ENCODE data around the gene PPP2R2C. TPM values are rescaled to one million over a fixed set of nuclear protein-coding genes. Genes with fewer than 3 reads are reported as not detected.

PPP2R2C gene
- polyA plus RNA-seq, 4 donors = 0.16 to 2.3 (median 0.81) TPM; not detected in 1

DNA sequence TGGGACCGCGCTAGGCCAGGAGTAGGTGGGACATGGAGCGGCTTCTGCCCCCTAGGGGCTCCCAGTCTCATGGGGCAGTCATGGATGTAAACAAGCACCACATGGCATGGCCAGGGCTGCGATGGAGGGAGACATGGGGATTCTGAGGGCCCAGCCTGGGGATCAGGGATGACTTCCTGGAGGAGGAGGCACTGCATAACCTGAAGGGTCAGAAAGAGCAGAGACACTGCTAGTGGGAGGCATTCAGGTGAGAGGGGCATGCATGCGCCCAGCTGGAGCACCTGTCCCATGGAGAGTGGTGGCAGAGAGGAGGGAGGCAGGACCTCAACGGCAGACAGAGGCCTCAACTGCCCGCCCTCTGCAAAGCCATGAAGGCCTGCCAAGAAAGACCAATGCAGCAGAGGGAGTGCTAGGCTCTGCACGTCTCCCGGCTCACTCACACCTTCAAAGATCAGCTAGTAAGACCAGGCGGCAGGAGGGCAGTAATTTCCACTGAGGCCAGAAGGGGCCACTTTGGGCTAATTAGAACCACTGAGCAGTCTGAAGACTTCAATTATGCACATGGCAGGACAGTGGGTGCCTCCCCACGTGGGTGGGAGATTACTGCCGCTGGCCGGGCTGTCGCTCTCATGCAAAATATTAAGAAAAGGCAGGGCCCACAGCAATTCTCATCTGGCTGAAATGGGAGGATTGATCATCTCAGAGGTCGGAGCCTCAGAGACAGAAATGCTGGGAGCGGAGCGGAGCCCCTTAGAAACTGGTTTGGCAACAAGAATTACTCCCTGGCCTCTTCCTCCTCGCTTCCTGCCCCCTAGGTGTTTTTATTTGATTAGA, 69.6 kb downstream of the PPP2R2C start:
- DNase-seq (no peak), FAIRE-seq (no peak)
- WGBS, 3 donors = 31 to 40% (median 36%) methylated on average over 18 of the region's 18 CpGs
- Histone ChIP-seq H3K36me3 (ENCODE audit: control insufficient read depth in 3 of 3, insufficient read depth in 2 of 3, low read depth in 1 of 3, low read length in 3 of 3) (no peaks in the 10 kb centered on the region), H3K4me1 (ENCODE audit: control insufficient read depth in 3 of 3, insufficient read depth in 2 of 3, low read depth in 1 of 3, low read length in 2 of 3) (no peaks in the 10 kb centered on the region), H3K27ac (ENCODE audit: low read depth in 1 of 3, low read length in 2 of 3) (no peak overlapping the region), H3K27me3 (ENCODE audit: control insufficient read depth in 3 of 3, insufficient read depth in 3 of 3, low read length in 3 of 3) (peaks cover 0 to 33% (median 21%) of the 10 kb centered on the region in 3 donors), H3K4me3 (ENCODE audit: low read depth in 1 of 3, low read length in 3 of 3) (no peak overlapping the region), H3K9me3 (ENCODE audit: control insufficient read depth in 2 of 2, insufficient read depth in 1 of 2, low read depth in 1 of 2, low read length in 1 of 2) (no peaks in the 10 kb centered on the region)

DNA sequence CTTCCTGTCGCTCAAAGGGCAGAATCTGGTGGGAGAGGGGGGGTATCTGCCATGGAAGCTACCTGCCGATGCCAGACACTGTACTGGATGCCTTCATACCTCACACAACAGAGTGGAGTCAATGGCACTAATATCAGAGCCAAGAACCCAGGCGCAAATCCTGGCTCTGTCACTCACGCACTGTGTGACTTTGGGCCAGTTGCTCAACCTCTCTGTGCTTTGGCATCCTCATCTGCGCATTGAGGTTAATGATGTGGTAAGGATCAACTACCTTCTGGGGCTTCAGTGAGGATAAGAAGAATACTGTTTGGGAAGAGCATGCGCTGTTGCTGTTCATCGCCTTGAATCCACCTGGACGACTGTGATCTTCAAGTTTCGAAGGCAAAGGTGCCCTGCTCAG, 70.6 kb downstream of the PPP2R2C start:
- DNase-seq (no peak), FAIRE-seq (no peak)
- H3K27ac ChIP-seq (ENCODE audit: low read depth in 1 of 3, low read length in 2 of 3) = no peak overlapping the region
- H3K4me3 ChIP-seq (ENCODE audit: low read depth in 1 of 3, low read length in 3 of 3) = no peak overlapping the region
- no peaks in the 10 kb centered on the region for H3K36me3 ChIP-seq (ENCODE audit: control insufficient read depth in 3 of 3, insufficient read depth in 2 of 3, low read depth in 1 of 3, low read length in 3 of 3)
- WGBS, 3 donors = 85 to 91% (median 88%) methylated on average over 9 of the region's 9 CpGs
- H3K27me3 ChIP-seq (ENCODE audit: control insufficient read depth in 3 of 3, insufficient read depth in 3 of 3, low read length in 3 of 3) = peaks cover 0 to 33% (median 21%) of the 10 kb centered on the region in 3 donors
- no peaks in the 10 kb centered on the region for H3K9me3 ChIP-seq (ENCODE audit: control insufficient read depth in 2 of 2, insufficient read depth in 1 of 2, low read depth in 1 of 2, low read length in 1 of 2)
- H3K4me1 ChIP-seq (ENCODE audit: control insufficient read depth in 3 of 3, insufficient read depth in 2 of 3, low read depth in 1 of 3, low read length in 2 of 3) = no peaks in the 10 kb centered on the region

DNA sequence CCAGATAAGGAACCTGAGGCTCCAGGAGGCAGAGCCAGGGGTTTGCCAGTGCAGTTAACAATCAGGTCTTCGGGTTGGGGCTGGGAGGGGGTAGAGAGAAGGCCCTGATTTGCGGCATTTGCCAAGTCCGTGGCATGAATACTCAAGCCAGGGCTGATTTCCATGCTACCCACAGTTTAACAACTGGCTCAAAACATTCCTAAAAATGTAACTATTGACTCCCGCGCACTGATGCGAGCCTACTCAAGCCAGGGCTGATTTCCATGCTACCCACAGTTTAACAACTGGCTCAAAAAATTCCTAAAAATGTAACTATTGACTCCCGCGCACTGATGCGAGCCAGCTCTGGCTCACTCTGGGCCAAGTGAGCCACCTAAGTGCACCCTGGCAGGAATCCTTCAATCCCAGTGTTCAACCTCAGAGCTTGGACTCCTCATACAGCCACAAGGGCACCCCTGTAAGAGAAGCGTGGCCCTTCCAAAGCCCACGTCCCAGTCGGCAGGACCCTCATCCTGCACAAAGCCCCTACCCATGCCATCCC, 75.6 kb downstream of the PPP2R2C start:
- FAIRE-seq (no peak), DNase-seq (no peak)
- Histone ChIP-seq H3K4me1 (ENCODE audit: control insufficient read depth in 3 of 3, insufficient read depth in 2 of 3, low read depth in 1 of 3, low read length in 2 of 3) (no peaks in the 10 kb centered on the region), H3K27ac (ENCODE audit: low read depth in 1 of 3, low read length in 2 of 3) (no peak overlapping the region), H3K27me3 (ENCODE audit: control insufficient read depth in 3 of 3, insufficient read depth in 3 of 3, low read length in 3 of 3) (peaks cover 0 to 3% (median 3%) of the 10 kb centered on the region in 3 donors), H3K36me3 (ENCODE audit: control insufficient read depth in 3 of 3, insufficient read depth in 2 of 3, low read depth in 1 of 3, low read length in 3 of 3) (no peaks in the 10 kb centered on the region), H3K9me3 (ENCODE audit: control insufficient read depth in 2 of 2, insufficient read depth in 1 of 2, low read depth in 1 of 2, low read length in 1 of 2) (no peaks in the 10 kb centered on the region), H3K4me3 (ENCODE audit: low read depth in 1 of 3, low read length in 3 of 3) (no peak overlapping the region)
- WGBS, 3 donors = 80 to 83% (median 83%) methylated on average over 12 of the region's 12 CpGs

DNA sequence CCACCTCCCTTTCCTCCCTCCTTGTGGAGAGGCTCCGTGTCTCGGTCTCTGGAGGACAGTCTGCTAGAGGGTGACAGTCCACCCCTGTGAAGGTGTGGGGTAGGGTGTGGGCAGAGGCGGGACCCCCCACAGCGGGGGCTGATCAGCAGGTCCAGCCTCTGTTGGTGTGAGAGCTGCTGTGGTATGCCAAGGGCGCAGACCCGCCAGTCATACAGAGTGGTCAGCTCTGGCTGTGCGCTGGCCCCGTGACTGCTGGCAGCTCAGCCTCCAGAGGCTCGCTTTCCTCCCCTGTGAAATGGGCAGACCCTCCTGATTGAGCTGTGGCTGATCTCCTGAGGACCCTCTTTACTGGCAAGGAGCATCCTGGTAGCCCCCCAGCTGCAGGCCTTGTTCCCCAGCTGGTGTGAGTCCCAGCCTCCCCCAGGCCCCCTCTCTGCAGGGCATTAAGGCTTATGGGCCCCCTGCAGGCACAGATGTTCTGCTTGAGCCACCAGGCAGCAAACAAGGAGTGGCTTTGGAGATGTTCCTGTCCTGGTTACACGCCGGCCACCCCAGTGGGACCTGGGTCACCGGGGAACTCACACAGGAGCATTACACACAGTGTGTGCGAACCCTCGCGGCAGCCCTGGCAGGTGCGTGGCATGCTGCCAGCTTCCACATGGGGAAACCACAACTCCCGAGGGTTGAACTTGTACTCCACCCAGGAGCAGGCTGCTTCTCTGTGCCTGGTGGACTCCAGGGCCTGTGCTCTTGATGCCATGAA, 76.8 kb downstream of the PPP2R2C start:
- H3K27me3 ChIP-seq (ENCODE audit: control insufficient read depth in 3 of 3, insufficient read depth in 3 of 3, low read length in 3 of 3) = peaks cover 0 to 5% (median under 1%) of the 10 kb centered on the region in 3 donors
- no peak for FAIRE-seq
- H3K4me3 ChIP-seq (ENCODE audit: low read depth in 1 of 3, low read length in 3 of 3) = no peak overlapping the region
- WGBS, 3 donors = 47 to 66% (median 47%) methylated on average over 17 of the region's 17 CpGs
- no peak overlapping the region for H3K27ac ChIP-seq (ENCODE audit: low read depth in 1 of 3, low read length in 2 of 3)
- H3K36me3 ChIP-seq (ENCODE audit: control insufficient read depth in 3 of 3, insufficient read depth in 2 of 3, low read depth in 1 of 3, low read length in 3 of 3) = no peaks in the 10 kb centered on the region
- no peaks in the 10 kb centered on the region for H3K4me1 ChIP-seq (ENCODE audit: control insufficient read depth in 3 of 3, insufficient read depth in 2 of 3, low read depth in 1 of 3, low read length in 2 of 3)
- no peaks in the 10 kb centered on the region for H3K9me3 ChIP-seq (ENCODE audit: control insufficient read depth in 2 of 2, insufficient read depth in 1 of 2, low read depth in 1 of 2, low read length in 1 of 2)
- no peak for DNase-seq

DNA sequence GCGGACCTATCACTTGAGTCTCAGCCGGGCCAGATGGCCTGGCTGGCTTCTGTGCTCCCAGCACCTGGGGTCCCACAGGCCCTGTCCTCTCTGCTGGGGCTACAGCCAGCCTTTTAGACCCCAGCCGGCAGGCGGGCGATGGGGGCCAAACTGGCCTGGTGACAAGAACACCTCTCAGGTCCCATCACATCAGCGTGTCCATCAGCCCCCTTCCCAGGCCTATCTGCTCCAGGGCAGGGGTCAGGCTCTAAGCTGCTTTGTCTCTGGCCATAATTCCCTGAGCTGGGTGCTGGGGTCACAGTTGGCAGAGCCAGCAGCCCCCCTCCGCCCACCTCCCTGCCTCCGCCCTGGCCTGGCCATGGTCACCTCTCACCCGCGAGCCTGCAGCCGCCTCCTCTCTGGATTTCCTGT, 77.7 kb downstream of the PPP2R2C start:
- H3K4me1 ChIP-seq (ENCODE audit: control insufficient read depth in 3 of 3, insufficient read depth in 2 of 3, low read depth in 1 of 3, low read length in 2 of 3) = no peaks in the 10 kb centered on the region
- FAIRE-seq = no peak
- peaks cover 0 to 9% (median 7%) of the 10 kb centered on the region in 3 donors for H3K27me3 ChIP-seq (ENCODE audit: control insufficient read depth in 3 of 3, insufficient read depth in 3 of 3, low read length in 3 of 3)
- H3K4me3 ChIP-seq (ENCODE audit: low read depth in 1 of 3, low read length in 3 of 3) = no peak overlapping the region
- no peak for DNase-seq
- no peaks in the 10 kb centered on the region for H3K9me3 ChIP-seq (ENCODE audit: control insufficient read depth in 2 of 2, insufficient read depth in 1 of 2, low read depth in 1 of 2, low read length in 1 of 2)
- no peaks in the 10 kb centered on the region for H3K36me3 ChIP-seq (ENCODE audit: control insufficient read depth in 3 of 3, insufficient read depth in 2 of 3, low read depth in 1 of 3, low read length in 3 of 3)
- 87 to 90% (median 88%) methylated on average over 11 of the region's 11 CpGs for WGBS, 3 donors
- H3K27ac ChIP-seq (ENCODE audit: low read depth in 1 of 3, low read length in 2 of 3) = no peak overlapping the region

DNA sequence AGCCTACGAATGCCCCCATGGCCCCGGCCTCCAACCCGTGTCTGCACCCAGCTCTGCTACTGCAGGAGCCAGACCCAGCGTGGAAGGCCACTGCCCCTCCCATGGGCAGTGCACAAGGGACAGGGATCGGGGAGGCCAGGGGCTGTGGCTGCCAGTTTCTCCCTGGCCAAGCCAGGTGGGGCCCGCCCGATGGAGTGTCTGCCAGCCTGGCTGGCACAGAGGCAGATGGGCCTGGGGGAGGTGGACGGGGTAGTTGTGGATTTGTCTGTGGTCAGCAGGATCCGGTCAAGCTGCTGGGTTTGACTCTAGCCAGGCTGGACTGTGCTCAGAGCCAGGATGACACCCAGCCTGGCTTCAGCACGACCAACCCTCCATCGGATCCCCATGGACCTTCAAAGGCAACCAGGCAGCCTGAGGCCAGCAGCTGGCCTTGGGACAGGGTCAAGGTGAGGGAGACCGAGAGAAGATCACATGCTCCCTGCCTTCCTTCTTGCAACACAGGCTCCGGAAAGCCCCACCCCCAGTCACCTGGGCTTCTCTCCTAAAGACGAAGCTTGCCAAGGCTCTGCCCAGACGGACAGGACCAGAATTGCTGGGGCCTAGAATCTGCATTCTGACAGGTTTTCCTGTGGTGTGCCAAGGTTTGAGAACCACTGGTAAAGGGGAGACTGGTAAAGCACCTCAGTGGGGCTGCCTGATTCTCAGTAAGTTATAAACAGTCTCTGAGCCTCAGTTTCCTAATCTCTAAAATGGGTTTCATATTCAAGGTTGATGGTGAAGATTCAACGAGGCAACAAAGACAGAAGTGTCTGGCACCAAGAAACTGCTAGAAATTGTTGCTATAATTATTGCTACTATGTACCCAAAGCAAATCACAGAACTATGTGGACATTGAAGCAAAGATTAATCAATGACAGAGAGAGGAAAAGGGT, 78.6 kb downstream of the PPP2R2C start:
- peaks cover 0 to 8% (median 6%) of the 10 kb centered on the region in 3 donors for H3K27me3 ChIP-seq (ENCODE audit: control insufficient read depth in 3 of 3, insufficient read depth in 3 of 3, low read length in 3 of 3)
- WGBS, 3 donors = 55 to 78% (median 63%) methylated on average over 16 of the region's 16 CpGs
- H3K9me3 ChIP-seq (ENCODE audit: control insufficient read depth in 2 of 2, insufficient read depth in 1 of 2, low read depth in 1 of 2, low read length in 1 of 2) = no peaks in the 10 kb centered on the region
- DNase-seq = no peak
- FAIRE-seq = no peak
- H3K36me3 ChIP-seq (ENCODE audit: control insufficient read depth in 3 of 3, insufficient read depth in 2 of 3, low read depth in 1 of 3, low read length in 3 of 3) = no peaks in the 10 kb centered on the region
- H3K27ac ChIP-seq (ENCODE audit: low read depth in 1 of 3, low read length in 2 of 3) = no peak overlapping the region
- H3K4me3 ChIP-seq (ENCODE audit: low read depth in 1 of 3, low read length in 3 of 3) = no peak overlapping the region
- H3K4me1 ChIP-seq (ENCODE audit: control insufficient read depth in 3 of 3, insufficient read depth in 2 of 3, low read depth in 1 of 3, low read length in 2 of 3) = no peaks in the 10 kb centered on the region

DNA sequence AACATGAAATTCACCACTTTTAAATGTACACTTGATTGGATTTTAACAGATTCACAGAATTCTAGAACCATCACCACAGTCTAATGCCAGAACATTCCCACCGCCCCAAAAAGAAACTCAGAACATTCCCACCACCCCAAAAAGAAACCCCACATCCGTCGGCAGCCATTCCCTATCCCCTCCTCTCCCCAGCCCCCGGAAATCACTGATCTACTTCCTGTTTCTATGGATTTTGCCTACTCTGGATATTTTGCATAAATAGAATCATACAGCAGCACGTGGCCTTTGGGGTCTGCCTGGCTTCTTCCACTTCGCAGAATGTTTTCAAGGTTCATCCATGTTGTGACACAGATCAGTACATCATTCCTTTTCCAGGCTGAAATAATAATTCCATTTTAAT, 79.3 kb downstream of the PPP2R2C start:
- DNase-seq = no peak
- no peaks in the 10 kb centered on the region for H3K9me3 ChIP-seq (ENCODE audit: control insufficient read depth in 2 of 2, insufficient read depth in 1 of 2, low read depth in 1 of 2, low read length in 1 of 2)
- no peaks in the 10 kb centered on the region for H3K36me3 ChIP-seq (ENCODE audit: control insufficient read depth in 3 of 3, insufficient read depth in 2 of 3, low read depth in 1 of 3, low read length in 3 of 3)
- H3K4me1 ChIP-seq (ENCODE audit: control insufficient read depth in 3 of 3, insufficient read depth in 2 of 3, low read depth in 1 of 3, low read length in 2 of 3) = no peaks in the 10 kb centered on the region
- peaks cover 0 to 8% (median 6%) of the 10 kb centered on the region in 3 donors for H3K27me3 ChIP-seq (ENCODE audit: control insufficient read depth in 3 of 3, insufficient read depth in 3 of 3, low read length in 3 of 3)
- FAIRE-seq = no peak
- no peak overlapping the region for H3K4me3 ChIP-seq (ENCODE audit: low read depth in 1 of 3, low read length in 3 of 3)
- 65 to 74% (median 66%) methylated on average over 6 of the region's 6 CpGs for WGBS, 3 donors
- no peak overlapping the region for H3K27ac ChIP-seq (ENCODE audit: low read depth in 1 of 3, low read length in 2 of 3)

DNA sequence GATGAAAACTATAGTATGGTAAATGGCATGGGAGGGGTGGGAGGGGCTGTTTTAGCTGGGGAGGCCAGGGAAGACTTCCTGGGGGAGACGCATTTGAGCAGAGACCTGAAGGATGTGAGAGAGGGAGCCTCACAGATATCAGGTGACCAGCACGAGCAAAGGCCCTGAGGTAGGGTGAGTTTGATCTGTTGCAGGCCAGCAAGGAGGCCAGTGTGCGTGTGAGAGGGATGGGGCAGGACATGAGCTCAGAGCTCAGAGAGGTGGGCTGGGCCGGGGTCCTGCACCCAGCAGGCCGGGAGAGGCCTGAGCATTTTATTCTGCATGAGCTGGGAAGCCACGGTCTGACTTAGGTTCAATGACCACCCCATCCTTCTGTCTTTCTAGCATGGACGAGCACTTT, 80.0 kb downstream of the PPP2R2C start:
- FAIRE-seq = no peak

More for the DNA sequence above, 80.0 kb downstream of the PPP2R2C start:
- Histone ChIP-seq H3K9me3 (ENCODE audit: control insufficient read depth in 2 of 2, insufficient read depth in 1 of 2, low read depth in 1 of 2, low read length in 1 of 2) (no peaks in the 10 kb centered on the region), H3K27ac (ENCODE audit: low read depth in 1 of 3, low read length in 2 of 3) (no peak overlapping the region), H3K4me1 (ENCODE audit: control insufficient read depth in 3 of 3, insufficient read depth in 2 of 3, low read depth in 1 of 3, low read length in 2 of 3) (no peaks in the 10 kb centered on the region), H3K27me3 (ENCODE audit: control insufficient read depth in 3 of 3, insufficient read depth in 3 of 3, low read length in 3 of 3) (peaks cover 0 to 8% (median 6%) of the 10 kb centered on the region in 3 donors), H3K4me3 (ENCODE audit: low read depth in 1 of 3, low read length in 3 of 3) (no peak overlapping the region), H3K36me3 (ENCODE audit: control insufficient read depth in 3 of 3, insufficient read depth in 2 of 3, low read depth in 1 of 3, low read length in 3 of 3) (no peaks in the 10 kb centered on the region)
- no peak for DNase-seq
- WGBS, 3 donors = 75 to 87% (median 82%) methylated on average over 7 of the region's 7 CpGs
